CD4-positive, alpha-beta T cell treated with Interleukin-4 for 4 hours (primary cell): ENCODE results near the gene P2RX5.
A peak's percentile ranks its signal among the peaks of the same experiment; 100 is the strongest.

Experiments
- DNase-seq: peaks from one replicate; pipeline ENCODE4 v3.0.0-alpha.2; 2020

The P2RX5 gene

DNA sequence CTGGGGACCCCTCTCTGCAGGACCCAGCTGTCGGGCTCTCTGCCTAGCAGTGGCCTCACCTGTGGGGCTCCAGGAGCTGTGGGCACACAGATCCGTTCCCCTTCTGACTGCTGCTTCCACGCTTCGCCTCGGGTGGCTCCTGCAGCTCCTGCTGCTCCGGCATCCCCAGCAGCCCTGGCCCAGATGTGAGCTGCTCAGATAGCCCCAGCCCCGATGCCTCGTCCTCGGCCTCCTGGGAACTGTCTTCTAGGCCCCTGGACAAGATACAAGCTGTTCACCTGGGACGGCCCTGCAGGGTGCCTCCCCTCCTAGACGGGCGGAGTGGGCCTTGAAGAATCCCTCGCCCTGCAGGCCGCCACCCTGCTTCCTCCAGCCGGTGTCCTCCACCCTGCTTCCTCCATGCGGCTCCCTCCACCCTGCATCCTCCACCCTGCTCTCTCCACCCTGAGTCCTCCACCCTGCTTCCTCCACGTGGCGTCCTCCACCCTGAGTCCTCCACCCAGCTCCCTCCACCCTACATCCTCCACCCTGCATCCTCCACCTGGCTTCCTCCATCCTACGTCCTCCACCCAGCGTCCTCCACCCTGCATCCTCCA lies 16.3 kb downstream of the P2RX5 start:
- DNase-seq = no peak

DNA sequence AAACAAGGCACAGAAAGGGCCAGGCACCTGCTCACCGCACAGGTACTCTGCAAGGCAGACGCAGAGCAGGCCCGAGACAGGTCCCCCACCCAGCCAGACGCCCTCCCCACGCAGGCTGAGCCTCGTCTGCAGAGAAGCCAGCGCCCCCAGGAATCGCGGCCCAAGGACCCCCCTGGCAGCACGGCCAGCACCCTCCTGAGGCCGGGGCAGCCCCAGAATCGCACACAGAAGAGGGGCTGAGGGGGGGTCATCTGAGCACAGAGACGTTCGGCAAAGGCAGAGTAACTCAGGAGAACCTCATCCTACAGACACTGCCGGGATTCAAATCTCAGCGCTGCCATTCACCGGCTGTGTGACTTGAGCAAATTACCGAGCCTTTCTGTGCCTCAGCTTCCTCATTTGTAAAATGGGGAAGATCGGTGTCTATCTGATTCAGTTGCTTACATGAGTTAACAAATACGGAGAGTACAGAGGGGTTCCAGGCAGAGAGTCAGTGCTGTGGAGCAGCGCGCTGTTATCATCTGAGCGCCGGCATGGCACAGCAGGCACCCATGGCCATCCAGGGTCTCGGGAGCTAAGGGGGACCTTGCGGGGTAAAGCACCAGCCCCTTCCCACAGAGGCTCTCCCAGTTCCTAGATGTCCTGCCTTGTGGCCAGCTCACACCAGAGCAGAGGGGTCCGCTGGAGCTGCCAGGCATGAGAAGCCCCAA lies 17.0 kb downstream of the P2RX5 start:
- no peak for DNase-seq

DNA sequence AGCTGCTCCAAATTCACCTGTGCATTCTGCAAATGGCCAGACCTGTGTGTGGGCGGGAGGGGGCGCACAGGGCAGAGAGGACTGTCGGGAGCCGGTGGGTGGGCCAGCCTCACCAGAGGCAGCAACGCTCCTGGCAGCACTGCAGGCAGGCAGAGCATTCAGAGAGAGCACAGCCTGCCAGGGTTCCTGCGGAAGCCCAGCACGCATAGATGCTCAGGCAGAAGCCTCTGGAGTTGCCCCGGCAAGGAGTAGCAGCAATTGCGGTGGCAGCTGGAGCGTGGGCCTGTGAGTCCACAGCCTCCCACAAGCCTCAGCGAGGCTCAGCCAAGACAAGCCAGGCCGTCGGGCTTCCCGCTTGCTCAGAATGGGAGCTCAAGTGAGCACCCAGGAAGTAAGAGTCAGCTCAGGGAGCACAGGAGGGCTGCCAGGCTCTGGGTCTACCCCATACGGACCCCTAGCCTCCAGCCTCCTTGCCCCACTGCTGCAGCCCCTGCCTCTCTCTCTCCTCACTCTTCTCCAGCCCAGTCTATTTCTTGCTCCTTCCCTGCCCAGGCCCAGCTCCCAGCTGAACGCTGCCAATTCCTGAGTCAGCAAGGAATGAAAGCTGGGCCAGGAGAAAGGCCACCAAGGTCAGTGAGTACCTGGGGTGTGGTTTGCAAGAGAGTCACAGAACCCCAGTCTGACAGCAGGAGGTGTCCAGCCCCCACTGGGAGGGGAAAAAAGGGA lies 17.7 kb downstream of the P2RX5 start:
- DNase-seq = no peak

DNA sequence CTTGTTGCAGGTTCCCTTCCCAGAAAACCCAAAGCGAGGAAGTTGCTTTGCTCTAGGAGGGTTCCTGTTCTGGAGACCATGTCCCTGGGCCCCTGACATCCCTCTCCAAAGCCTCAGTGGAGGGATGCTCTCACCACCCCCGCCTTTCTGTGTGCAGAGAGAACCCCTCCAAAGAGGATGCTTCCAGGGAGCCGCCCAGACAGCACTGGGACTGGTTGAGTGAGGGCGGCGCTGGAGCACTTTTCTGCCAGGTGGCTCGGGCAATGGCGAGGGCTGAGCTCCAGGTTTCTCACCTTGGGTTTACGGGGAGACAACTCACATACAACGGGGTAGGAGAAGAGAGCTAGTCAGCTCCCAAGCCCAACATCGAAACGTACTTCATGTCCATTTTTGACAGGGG lies 20.1 kb downstream of the P2RX5 start:
- no peak for DNase-seq

DNA sequence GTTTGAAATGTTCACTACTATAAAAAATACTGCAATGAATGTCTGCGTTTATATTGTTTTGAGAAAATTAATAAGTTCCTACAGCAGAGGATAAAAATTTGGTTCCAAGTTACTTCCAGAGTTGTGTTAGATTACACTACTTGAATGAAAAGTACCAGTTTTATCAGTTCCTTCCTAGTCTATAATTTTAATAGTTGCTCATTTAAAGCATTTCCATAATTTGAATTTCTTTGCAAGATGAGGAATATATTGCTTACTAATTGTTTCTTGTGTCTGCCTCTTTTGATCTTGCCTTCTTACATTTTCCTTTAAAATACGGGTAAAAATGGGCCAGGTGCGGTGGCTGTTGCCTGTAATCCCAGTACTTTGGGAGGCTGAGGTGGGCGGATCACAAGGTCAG lies 23.4 kb downstream of the P2RX5 start:
- no peak for DNase-seq

DNA sequence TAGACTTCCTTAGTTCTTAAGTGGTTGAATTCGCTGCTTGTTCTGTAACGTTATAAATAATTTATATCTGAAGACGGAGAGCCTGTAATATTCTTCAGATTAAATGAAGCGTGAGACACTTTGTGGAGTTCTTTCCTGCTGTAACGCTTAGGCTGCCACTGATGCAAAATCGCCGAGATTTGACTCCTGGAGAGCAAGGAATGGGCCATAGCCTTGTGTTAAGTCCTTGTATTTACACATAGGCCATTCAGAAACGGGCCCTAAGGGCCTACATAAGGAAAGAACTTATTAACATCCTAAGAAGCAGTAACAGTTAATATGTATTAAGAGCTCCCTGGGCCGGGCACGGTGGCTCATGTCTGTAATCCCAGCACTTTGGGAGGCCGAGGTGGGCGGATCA lies 26.4 kb downstream of the P2RX5 start:
- no peak for DNase-seq

DNA sequence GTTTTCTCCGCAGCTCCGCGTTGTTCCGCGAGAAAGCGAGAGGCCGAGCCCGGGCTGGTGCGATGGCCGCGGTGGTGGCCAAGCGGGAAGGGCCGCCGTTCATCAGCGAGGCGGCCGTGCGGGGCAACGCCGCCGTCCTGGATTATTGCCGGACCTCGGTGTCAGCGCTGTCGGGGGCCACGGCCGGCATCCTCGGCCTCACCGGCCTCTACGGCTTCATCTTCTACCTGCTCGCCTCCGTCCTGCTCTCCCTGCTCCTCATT lies 26.9 kb downstream of the P2RX5 start:
- no peak for DNase-seq

DNA sequence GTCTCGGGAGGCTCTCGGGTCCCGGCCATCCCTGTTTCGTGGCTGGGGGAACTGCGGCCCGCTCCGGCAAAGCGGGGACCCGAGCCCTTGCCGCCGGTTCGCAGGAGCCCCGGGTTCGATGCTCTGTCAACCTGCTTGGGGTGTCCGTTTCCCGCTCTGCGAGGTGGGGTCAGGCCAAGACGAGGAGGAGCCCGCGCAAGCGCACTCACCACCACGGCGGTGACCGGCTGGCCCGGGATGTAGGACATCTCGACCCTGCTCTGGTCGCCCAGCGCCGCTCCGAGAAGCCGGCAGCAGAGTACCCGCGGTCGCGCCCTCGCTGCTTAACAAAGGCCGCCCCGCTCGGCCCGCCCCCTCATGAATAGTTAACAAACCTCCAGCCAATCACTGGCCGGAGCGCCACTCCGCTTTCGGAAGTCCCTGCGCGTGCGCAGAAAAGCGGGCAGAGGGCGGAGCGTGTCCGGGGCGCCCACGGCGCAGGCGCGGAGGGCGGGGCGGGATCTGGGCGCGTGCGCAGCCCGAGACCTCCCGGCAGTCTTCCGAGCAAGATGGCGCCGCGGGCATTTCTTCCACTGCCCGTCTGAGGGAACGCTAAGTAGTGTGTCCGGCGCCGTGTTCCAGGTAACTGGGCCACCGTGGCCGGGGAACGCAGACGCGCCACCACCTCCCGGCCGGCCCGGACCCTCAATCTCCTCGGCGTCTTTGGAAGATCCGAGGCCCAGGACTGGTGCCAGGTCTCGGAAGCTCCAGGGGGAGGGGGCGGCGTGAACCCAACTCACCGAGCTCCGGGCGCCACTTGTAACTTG lies 27.5 kb downstream of the P2RX5 start, which contains the start of the genes EMC6 and TAX1BP3:
TSS of gene EMC6 (plus strand) at position 534 of the 806 bp plus-strand sequence. CDS start 335 bp downstream, outside the sequence.
TSS of gene TAX1BP3 (minus strand) at position 300 of the 806 bp plus-strand sequence. CDS start at position 248, 52 bp downstream.
- peak; percentile 96 for DNase-seq

DNA sequence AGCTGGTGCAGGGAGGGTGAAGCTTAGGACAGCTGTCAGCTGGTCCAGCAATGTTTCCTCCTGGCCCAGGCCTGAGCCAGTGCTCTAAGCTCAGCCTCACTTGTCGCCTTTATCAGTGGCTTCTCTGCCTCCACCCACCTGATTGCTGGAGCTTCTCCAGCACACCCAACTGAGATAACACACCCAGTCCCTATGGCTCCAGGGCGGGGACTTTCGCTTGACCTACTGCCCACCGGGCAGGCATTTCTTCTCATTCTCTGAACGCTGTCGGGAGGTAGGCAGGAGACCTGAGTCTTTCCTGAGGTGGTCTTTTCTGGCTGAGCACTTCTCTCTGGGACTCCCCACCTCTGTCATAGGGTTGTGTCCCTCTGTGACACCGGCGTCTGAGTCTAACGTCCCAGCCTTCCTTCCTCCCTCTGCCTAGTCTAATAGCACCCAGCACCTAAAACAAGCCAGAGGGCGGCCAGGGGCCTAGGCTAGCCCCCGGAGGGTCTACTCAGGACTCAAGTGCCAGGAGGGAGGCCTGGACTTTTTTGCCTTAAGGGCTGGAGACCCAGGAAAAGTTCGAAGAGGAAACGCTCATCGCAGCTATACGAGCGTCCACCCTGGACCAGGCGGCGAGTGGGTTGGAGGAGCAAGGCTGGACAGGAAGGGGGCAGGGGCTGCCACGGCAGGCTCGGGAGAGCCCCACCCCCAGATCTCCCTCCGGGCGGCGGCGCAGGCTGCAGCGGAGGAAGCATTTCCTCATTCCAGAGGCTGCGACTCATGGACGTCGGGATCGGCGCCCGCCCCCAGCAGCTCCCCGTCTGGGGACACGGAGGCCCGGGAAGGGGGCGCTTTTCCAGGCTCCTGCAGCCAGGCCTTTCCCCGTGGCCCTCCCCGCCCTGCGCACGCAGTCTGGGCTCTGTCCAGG lies 28.3 kb downstream of the P2RX5 start:
- DNase-seq = no peak

DNA sequence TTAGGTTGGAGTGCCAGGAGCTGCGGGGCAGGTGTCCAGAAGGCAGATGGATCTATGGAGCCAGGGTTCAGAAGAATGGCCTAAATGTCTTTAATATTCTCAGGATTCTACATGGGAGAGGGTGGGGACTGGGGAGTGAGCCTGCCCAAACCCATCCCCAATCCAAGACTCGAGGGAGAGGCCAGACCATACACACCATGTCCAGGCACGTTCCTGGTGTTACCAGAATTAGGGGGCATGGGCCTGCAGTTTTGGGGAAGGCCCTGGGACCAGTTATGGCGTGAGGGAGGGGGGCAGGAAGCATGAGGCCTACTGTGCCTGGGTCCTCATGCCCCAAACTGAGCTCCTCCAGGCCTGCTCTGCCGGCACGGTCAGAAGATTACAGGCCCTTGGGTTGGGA lies 29.4 kb downstream of the P2RX5 start:
- DNase-seq = no peak

DNA sequence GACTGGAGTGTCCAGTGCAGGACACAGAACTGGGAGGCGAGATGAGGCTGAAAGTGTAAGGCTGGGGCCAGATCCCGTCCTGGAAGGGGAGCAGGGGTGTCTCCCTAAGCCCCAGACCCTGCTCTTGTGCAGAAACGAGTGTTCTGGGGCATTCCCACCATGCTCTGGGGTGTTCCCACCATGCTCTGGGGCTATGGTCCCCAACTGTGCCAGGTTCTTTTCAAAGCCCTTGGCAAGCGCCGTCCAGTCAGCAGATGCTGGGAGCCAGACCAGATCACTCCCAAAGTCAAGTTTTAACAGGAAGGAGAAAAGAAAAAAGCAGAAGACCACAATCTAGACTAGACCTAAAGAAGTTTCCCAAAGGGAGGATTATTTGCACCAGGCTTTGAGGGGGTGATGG lies 30.1 kb downstream of the P2RX5 start:
- no peak for DNase-seq

DNA sequence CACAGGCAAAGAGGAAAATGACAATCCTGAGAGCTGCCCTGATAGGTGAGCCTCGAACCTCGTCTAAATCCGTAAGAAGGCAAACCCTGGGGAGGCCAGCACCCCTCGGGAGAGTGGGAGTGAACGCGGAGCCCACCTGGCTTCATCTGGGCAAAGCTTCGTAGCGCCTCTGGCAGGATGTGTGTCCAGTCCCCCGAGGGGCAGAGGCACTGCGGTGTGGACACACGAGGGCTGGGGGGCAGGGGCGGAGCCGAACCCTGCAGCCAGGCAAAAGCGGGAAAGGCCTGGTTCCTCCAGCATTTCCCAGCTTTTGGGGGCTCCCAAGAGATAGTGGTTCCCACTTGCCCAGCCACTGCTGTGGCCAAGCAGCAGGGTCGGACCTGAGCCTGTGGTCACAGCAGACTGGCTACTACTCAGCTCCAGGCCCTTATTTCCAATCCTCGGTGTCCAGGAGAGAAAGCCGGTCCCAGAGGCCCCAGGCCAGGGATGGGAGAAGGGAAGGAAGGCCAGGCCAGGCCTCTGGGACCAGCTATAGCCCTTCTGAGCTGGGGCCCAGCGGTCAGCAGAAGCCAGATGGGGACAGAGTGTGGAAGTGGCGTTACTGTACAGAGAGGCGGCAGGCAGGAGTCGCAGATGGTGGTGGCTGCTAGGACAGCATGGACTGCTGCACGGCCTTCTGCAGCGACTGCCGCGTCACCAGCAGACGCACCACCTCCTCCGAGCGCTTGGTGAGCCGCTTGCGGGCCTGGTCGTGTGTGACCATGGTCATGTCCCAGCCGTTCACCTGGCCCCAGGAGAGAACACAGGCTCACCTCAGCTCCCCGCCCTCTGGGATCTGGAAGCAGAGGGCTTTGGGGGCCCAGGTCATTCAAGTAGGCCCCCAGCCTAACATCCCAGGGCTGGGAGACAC lies 32.6 kb downstream of the P2RX5 start:
- DNase-seq = no peak

DNA sequence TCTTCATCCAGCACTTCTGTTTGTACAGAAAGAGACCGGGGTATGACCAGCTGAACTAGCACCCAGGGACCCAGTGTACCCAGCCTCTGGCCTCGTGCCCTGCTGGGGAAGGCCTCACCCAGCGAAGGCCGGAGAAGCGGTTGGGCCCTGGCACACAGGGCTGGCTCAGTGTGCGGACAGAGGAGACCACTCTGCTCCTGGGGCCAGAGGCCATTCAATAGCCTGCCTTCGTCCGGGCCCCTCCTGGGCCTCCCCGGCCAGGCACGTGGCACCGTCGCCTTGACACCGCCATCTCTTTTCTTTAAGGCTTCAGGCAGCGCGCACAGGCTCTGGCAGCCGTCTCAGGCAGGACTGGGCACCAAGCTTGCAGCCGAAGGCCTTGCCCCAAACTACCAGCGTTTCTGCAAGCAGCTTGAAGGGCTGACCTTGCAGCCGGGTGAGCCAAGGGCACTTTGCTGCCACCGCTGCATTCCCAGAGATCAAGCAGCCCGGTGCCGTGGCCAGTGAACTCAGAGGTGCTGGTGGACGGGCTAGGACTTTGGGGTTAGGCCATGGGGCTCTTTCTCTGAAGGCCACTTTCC lies 35.6 kb downstream of the P2RX5 start:
- no peak for DNase-seq

DNA sequence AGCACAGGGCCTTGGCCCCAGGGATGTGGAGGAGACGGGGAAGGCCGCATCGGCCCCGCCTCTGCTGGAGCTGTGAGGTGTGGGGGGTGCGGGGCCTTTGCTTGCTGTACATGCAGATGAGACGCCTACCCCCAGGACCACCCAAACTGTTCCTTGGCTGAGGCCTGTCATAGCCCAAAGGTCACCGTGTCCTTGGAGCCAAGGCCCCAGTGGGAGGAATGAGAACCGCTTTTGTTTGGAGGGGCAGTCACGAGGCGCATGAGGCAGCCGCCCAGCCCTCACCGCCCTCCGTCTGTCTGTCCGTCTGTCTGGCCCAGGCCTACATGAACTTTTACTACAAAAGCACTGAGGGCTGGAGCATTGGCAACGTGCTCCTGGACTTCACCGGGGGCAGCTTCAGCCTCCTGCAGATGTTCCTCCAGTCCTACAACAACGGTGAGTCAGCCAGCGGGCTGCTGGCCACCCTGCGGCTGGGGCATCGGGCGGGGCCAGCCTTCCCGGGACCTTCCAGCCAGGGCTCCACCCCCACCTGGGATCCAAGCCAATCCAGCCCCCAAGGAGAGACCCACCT lies 36.3 kb downstream of the P2RX5 start:
- no peak for DNase-seq

DNA sequence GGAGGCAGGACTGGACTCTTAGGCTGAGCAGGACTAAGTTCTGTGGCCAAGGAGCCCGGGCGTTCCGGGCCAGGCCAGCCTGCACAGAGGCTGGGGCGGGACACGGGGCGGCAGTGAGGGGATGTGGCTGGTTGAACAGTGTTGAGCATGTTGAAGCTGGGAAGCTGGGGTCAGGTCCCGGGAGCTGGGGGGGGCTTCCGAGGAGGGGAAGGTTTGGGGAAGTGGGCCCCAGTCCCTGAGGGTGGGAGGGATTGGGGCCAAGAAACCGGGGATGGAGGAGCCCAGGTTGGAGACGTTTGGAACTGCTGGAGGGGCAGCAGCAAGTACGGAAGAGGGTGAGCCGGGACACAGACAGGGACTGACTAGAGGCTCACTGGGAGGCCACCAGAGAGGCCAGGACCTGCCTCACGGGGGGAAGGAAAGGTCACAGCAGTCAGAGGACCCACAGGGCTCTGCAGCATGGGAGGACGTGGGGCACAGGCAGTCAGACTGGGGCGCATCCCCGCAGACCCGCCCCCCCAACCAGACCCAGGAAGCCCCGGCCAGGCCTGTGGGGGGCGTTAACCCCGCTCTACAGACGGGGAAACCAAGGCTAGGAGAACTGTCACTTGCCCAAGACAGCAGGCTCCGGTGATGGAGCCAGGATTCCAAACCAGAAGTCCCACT lies 37.0 kb downstream of the P2RX5 start:
- no peak for DNase-seq

DNA sequence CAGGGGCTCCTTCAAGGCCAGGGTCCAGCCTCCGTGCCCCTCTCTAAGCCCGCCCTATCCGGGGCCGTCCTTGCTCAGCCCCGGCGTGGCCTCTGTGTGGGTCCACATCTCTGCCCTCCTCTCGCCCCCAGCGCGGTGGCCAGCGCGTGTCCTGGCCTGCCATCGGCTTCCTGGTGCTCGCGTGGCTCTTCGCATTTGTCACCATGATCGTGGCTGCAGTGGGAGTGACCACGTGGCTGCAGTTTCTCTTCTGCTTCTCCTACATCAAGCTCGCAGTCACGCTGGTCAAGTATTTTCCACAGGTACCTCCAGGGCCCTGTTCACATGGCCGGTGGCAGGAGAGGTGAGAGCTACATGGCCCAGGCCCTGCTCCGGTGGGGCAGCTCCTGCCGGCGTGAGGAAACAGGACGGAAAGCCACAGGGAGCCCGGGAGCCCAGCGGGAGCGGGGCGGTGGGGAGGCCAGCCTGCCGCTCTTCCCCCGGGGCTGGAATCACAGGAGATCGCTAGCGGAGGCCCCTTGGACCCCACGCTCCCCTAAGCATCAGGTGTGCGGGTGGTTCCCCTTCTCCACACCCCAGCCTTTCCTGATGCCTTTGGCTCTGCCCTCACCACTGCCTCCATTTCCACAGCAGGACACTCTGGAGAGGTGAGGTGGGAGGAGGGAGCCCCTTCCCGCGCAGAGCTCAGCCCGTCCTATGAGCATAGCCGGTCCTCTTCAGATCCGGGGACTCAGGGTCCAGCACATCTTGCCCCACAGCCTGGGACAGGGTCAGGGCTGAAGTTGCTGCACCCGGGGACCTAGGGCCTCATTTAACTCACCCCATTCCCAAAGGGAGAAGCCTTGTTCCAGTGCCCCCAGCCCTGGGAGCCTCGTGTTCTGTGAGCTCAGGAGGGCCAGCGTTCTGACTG lies 37.8 kb downstream of the P2RX5 start:
- DNase-seq = no peak

DNA sequence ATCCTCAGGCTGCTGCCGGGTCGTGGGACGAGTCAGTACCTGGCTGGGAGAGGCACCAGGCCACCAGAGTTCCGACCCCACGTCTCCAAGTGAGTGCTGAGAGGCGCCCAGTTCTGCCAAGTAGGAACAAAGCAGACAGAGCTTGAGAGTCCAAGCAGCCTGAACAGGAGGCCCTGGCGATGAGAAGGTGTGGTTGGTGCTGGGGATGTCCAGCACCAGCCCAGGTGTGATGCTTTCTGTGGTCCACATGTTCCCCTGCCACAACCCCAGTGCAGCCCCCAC lies 38.4 kb downstream of the P2RX5 start:
- no peak for DNase-seq

DNA sequence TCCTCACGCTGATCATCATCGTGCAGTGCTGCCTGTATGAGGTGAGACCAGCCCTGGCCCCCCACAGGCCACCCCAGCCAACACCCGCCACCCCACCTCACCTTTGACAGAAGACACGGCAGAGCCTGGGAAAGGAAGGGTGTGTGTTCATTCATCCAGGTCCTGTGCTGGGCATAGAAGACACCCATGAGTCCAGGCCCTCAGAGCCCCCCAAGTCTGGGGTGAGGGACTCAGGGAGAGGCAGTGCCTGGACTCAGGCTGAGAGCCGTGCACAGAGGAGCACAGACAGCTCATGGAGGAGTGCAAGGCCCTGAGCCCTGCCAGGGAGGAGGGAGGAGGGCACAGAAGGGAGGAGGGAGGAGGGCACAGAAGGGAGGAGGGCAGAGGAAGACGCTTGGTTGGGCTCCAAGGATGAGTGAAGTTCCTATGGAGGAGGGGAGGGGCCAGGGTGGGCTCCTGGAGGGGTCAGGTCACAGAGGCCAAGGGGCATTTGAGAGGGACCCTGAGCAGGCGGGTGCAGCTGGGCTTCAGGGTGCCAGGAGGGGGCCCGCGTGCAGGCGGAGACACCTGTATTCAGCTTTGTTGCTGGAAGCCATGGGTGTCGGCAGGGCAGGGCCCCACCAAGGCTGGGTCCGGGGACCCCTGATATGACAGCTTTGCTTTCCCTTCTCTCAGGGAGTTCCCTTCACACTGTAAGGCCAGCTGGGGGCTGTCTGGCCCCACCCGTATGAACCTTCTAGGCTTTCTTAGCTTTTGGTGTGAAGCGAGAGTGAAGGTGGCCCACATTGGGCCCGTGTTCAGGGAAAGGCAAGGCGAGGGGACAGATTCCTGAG lies 39.0 kb downstream of the P2RX5 start:
- no peak for DNase-seq
